Sigmoid colon (tissue), 7 donors: ENCODE data around the gene ARHGEF17. TPM values are rescaled to one million over a fixed set of nuclear protein-coding genes. Genes with fewer than 3 reads are reported as not detected.

Source experiments
- DNase-seq: peaks from one replicate; pipeline ENCODE4 v3.0.0-alpha.2; 2019
- H3K27ac ChIP-seq, 4 donors: fragments of 200-600 bp; sonication (generic); one replicate each; pipeline ENCODE4 v1.5.1; 2016 to 2019; ENCODE audit warnings: mild to moderate bottlenecking in 1 of 4
- H3K27me3 ChIP-seq, 3 donors: fragments of 200-600 bp; sonication (generic); one replicate each; pipeline ENCODE4 v1.5.1; 2019; ENCODE audit warnings: mild to moderate bottlenecking in 1 of 3
- H3K36me3 ChIP-seq, 4 donors: fragments of 200-600 bp; sonication (generic); one replicate each; pipeline ENCODE4 v1.5.1; 2016 to 2019
- H3K4me1 ChIP-seq, 4 donors: fragments of 200-600 bp; sonication (generic); one replicate each; pipeline ENCODE4 v1.5.1; 2017 to 2019
- H3K4me3 ChIP-seq, 4 donors: fragments of 200-600 bp; sonication (generic); one replicate each; pipeline ENCODE4 v1.5.1; 2017 to 2019; ENCODE audit warnings: mild to moderate bottlenecking in 2 of 4, moderate library complexity in 1 of 4
- H3K9me3 ChIP-seq, 4 donors: fragments of 200-600 bp in 3 of 4; sonication (generic) in 3 of 4; one replicate each; pipeline versions ENCODE4 v1.5.1 to v1.6.1; 2013 to 2019
- EP300 ChIP-seq, 4 donors: sonication (generic); formaldehyde crosslinking; IDR thresholded peaks; one replicate each; pipeline ENCODE4 v1.6.1; 2017; ENCODE audit warnings: antibody characterized with exemption in 4 of 4
- POLR2A ChIP-seq, 2 donors: fragments of 450-650 bp; IDR thresholded peaks; one replicate each; pipeline ENCODE4 v1.6.1; 2016; ENCODE audit warnings: antibody characterized with exemption in 2 of 2, mild to moderate bottlenecking in 2 of 2, moderate library complexity in 2 of 2
- POLR2AphosphoS5 ChIP-seq, 4 donors: sonication (generic); formaldehyde crosslinking; IDR thresholded peaks; one replicate each; pipeline ENCODE4 v1.6.1; 2017; ENCODE audit warnings: antibody characterized with exemption in 4 of 4
- WGBS, 2 donors: extraction: QIAGEN DNeasy Blood & Tissue Kit; methylation state at CpG; one replicate each; pipeline ENCODE4 v1.1.7; 2013; 5-methylcytosine and 5-hydroxymethylcytosine counted together
- intact Hi-C: fragments of 100-400 bp; cut with DNase I; formaldehyde crosslinking; loops from one replicate; pipeline ENCODE4 v1.15.1; 2023
- polyA plus RNA-seq, 3 donors: library from polyadenylated mRNA; stranded (reverse); fragments of 200-250 nt; gene quantifications; one replicate each; pipeline ENCODE4 v1.2.3, GENCODE V29; 2013
- total RNA-seq, 4 donors: library from RNA; depleted of rRNA; stranded (reverse); fragments of >200 nt; gene quantifications; one replicate each; pipeline ENCODE4 v1.1.0, GENCODE V29; 2016
- TF ChIP-seq, protein P1 (sequence below), 4 experiments: fragments of 450-650 bp in 3 of 4; fragments of 200-600 bp in 1 of 4; IDR thresholded peaks; one replicate each; pipeline ENCODE4 v1.5.1; 2016 to 2019; ENCODE audit warnings: antibody characterized with exemption in 4 of 4, mild to moderate bottlenecking in 3 of 4, moderate library complexity in 2 of 4
- donor health status: healthy with polysubstance abuse.
- donor health status: Bipolar disorder and iron deficiency.
- donor health status: healthy.

The ARHGEF17 gene
- total and polyA plus RNA-seq, 7 donors: 1.8 to 104 (median 38.2) TPM

- WGBS, 2 donors: 92 to 93% methylated on average over 35 of the region's 35 CpGs
- H3K27me3 ChIP-seq: no peaks in the 10 kb centered on the region
- peaks cover 0 to 7% (median 5%) of the 10 kb centered on the region in 4 donors for H3K4me1 ChIP-seq
- no peak overlapping the region for H3K4me3 ChIP-seq
- H3K36me3 ChIP-seq: no peaks in the 10 kb centered on the region
- H3K27ac ChIP-seq: no peak overlapping the region
- TF ChIP-seq EP300 (IDR thresholded peaks at IDR 0.05) (no peak), POLR2A (IDR thresholded peaks at IDR 0.05) (no peak), POLR2AphosphoS5 (IDR thresholded peaks at IDR 0.05) (no peak)
- TF ChIP-seq, protein P1, sequence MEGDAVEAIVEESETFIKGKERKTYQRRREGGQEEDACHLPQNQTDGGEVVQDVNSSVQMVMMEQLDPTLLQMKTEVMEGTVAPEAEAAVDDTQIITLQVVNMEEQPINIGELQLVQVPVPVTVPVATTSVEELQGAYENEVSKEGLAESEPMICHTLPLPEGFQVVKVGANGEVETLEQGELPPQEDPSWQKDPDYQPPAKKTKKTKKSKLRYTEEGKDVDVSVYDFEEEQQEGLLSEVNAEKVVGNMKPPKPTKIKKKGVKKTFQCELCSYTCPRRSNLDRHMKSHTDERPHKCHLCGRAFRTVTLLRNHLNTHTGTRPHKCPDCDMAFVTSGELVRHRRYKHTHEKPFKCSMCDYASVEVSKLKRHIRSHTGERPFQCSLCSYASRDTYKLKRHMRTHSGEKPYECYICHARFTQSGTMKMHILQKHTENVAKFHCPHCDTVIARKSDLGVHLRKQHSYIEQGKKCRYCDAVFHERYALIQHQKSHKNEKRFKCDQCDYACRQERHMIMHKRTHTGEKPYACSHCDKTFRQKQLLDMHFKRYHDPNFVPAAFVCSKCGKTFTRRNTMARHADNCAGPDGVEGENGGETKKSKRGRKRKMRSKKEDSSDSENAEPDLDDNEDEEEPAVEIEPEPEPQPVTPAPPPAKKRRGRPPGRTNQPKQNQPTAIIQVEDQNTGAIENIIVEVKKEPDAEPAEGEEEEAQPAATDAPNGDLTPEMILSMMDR (IDR thresholded peaks at IDR 0.05): no peak
- intact Hi-C loops: no loop called here
- no peak for DNase-seq
- H3K9me3 ChIP-seq: no peaks in the 10 kb centered on the region
Measured at GRCh38 chr11:73296501-73297230, 11.4 kb upstream of the ARHGEF17 start.

DNA sequence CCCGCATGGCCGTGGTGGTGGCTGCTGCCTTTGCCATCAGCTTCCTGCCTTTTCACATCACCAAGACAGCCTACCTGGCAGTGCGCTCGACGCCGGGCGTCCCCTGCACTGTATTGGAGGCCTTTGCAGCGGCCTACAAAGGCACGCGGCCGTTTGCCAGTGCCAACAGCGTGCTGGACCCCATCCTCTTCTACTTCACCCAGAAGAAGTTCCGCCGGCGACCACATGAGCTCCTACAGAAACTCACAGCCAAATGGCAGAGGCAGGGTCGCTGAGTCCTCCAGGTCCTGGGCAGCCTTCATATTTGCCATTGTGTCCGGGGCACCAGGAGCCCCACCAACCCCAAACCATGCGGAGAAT lies 10.9 kb upstream of the ARHGEF17 start:
- Histone ChIP-seq H3K27me3 (no peaks in the 10 kb centered on the region), H3K9me3 (no peaks in the 10 kb centered on the region), H3K4me3 (no peak overlapping the region), H3K4me1 (peaks cover 0 to 7% (median 5%) of the 10 kb centered on the region in 4 donors), H3K36me3 (no peaks in the 10 kb centered on the region), H3K27ac (no peak overlapping the region)
- DNase-seq: no peak
- WGBS, 2 donors: 93 to 95% methylated on average over 18 of the region's 18 CpGs
- intact Hi-C loops: no loop called here
- no peak for TF ChIP-seq EP300 (IDR thresholded peaks at IDR 0.05)
- TF ChIP-seq, protein P1 (IDR thresholded peaks at IDR 0.05): no peak
- TF ChIP-seq POLR2A (IDR thresholded peaks at IDR 0.05): no peak
- TF ChIP-seq POLR2AphosphoS5 (IDR thresholded peaks at IDR 0.05): no peak

GRCh38 chr11:73297702-73298101 lies 10.4 kb upstream of the ARHGEF17 start:
- no peak for DNase-seq
- WGBS, 2 donors: 74 to 87% methylated on average over 3 of the region's 3 CpGs
- no peak overlapping the region for H3K4me3 ChIP-seq
- H3K36me3 ChIP-seq: no peaks in the 10 kb centered on the region
- no peak for TF ChIP-seq POLR2AphosphoS5 (IDR thresholded peaks at IDR 0.05)
- no peak for TF ChIP-seq EP300 (IDR thresholded peaks at IDR 0.05)
- TF ChIP-seq, protein P1 (IDR thresholded peaks at IDR 0.05): no peak
- TF ChIP-seq POLR2A (IDR thresholded peaks at IDR 0.05): no peak
- no peaks in the 10 kb centered on the region for H3K9me3 ChIP-seq
- H3K4me1 ChIP-seq: peaks cover 0 to 7% (median 5%) of the 10 kb centered on the region in 4 donors
- intact Hi-C loops: no loop called here
- no peaks in the 10 kb centered on the region for H3K27me3 ChIP-seq
- no peak overlapping the region for H3K27ac ChIP-seq

- no peaks in the 10 kb centered on the region for H3K36me3 ChIP-seq
- peaks cover 0 to 7% (median 5%) of the 10 kb centered on the region in 4 donors for H3K4me1 ChIP-seq
- H3K4me3 ChIP-seq: no peak overlapping the region
- TF ChIP-seq, protein P1 (IDR thresholded peaks at IDR 0.05): no peak
- TF ChIP-seq POLR2A (IDR thresholded peaks at IDR 0.05) (no peak), POLR2AphosphoS5 (IDR thresholded peaks at IDR 0.05) (no peak)
- WGBS, 2 donors: 85 to 86% methylated on average over 5 of the region's 5 CpGs
- DNase-seq: no peak
- H3K9me3 ChIP-seq: no peaks in the 10 kb centered on the region
- no peak overlapping the region for H3K27ac ChIP-seq
- intact Hi-C loops: no loop called here
- H3K27me3 ChIP-seq: no peaks in the 10 kb centered on the region
Measured at GRCh38 chr11:73298233-73298632, 9.8 kb upstream of the ARHGEF17 start.

DNA sequence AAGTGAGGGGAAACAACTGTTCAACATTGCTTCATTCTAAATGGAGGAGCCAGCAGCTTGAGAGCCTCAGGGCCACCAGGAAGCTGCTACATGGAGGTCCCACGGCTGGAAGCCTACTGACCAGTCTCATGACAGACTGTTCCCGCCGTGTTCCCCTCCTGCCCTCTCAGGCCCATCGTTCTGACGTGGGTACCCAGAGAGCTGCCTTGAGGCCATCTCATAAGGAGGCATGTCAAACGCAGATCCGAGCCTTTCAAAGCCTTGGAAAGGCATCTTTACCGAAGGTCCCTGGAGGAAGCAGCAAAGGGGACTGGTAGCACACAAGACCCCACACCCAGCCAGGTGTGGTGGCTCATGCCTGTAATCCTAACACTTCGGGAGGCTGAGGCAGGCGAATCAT lies 8.3 kb upstream of the ARHGEF17 start:
- no peak overlapping the region for H3K4me3 ChIP-seq
- H3K27ac ChIP-seq: no peak overlapping the region
- H3K36me3 ChIP-seq: no peaks in the 10 kb centered on the region
- H3K4me1 ChIP-seq: peaks cover 0 to 7% (median 5%) of the 10 kb centered on the region in 4 donors
- intact Hi-C loops: no loop called here
- no peaks in the 10 kb centered on the region for H3K27me3 ChIP-seq
- TF ChIP-seq POLR2A (IDR thresholded peaks at IDR 0.05): no peak
- TF ChIP-seq POLR2AphosphoS5 (IDR thresholded peaks at IDR 0.05): no peak
- TF ChIP-seq, protein P1 (IDR thresholded peaks at IDR 0.05): no peak
- no peak for DNase-seq
- WGBS, 2 donors: 92% methylated on average over 10 of the region's 10 CpGs
- H3K9me3 ChIP-seq: no peaks in the 10 kb centered on the region
